Liver (tissue), 9 donors: Measurements from ENCODE around the gene RALGPS2. TPM values are rescaled to one million over a fixed set of nuclear protein-coding genes. Genes with fewer than 3 reads are reported as not detected.

Experiments used
- DNase-seq: peaks from one replicate; pipeline ENCODE4 v3.0.0-alpha.2; 2017; ENCODE audit warnings: low spot score
- H3K27ac ChIP-seq, 2 donors: one replicate each; pipeline ENCODE4 v1.7.0; 2013; ENCODE audit warnings: inconsistent platforms in 2 of 2, low read length in 2 of 2, control low read depth in 1 of 2, low read depth in 1 of 2, mild to moderate bottlenecking in 1 of 2
- H3K27me3 ChIP-seq, 4 donors: one replicate each; pipeline versions ENCODE4 v1.6.1 to v1.7.0; 2013; ENCODE audit warnings: low read length in 3 of 4, inconsistent platforms in 1 of 4, mild to moderate bottlenecking in 1 of 4, moderate library complexity in 1 of 4; ENCODE audit not compliant: control insufficient read depth in 4 of 4, insufficient read depth in 4 of 4
- H3K36me3 ChIP-seq, 4 donors: one replicate each; pipeline versions ENCODE4 v1.6.1 to v1.7.0; 2013; ENCODE audit warnings: low read length in 3 of 4, mild to moderate bottlenecking in 3 of 4, low read depth in 1 of 4, moderate library complexity in 1 of 4; ENCODE audit not compliant: control insufficient read depth in 4 of 4, insufficient read depth in 3 of 4
- H3K4me1 ChIP-seq, 4 donors: one replicate each; pipeline versions ENCODE4 v1.6.1 to v1.7.0; 2013; ENCODE audit warnings: low read length in 3 of 4, mild to moderate bottlenecking in 3 of 4, moderate library complexity in 1 of 4; ENCODE audit not compliant: control insufficient read depth in 4 of 4, insufficient read depth in 4 of 4
- H3K4me3 ChIP-seq, 3 donors: one replicate each; pipeline versions ENCODE4 v1.6.1 to v1.7.0; 2013; ENCODE audit warnings: low read length in 3 of 3, control low read depth in 1 of 3, low read depth in 1 of 3, mild to moderate bottlenecking in 1 of 3
- H3K9ac ChIP-seq, 2 donors: one replicate each; pipeline ENCODE4 v1.7.0; 2013; ENCODE audit warnings: low read length in 2 of 2, mild to moderate bottlenecking in 2 of 2, moderate library complexity in 2 of 2, control low read depth in 1 of 2, low read depth in 1 of 2
- H3K9me3 ChIP-seq, 4 donors: one replicate each; pipeline versions ENCODE4 v1.6.1 to v1.7.0; 2013; ENCODE audit warnings: low read length in 3 of 4; ENCODE audit not compliant: control insufficient read depth in 4 of 4
- EGR1 ChIP-seq, 2 donors: IDR thresholded peaks; 2 replicates each; pipeline ENCODE4 v1.6.1; 2016 to 2018; ENCODE audit warnings: antibody characterized with exemption in 2 of 2, low read depth in 2 of 2
- FOXA1 ChIP-seq: IDR thresholded peaks from 2 replicates; pipeline ENCODE4 v1.6.1; 2016; ENCODE audit warnings: antibody characterized with exemption
- FOXA2 ChIP-seq: IDR thresholded peaks from 2 replicates; pipeline ENCODE4 v1.6.1; 2016; ENCODE audit warnings: antibody characterized with exemption
- GABPA ChIP-seq, 2 donors: IDR thresholded peaks in 1 of 2; conservative IDR thresholded peaks in 1 of 2; 2 replicates each; pipeline ENCODE4 v1.6.1; 2016; ENCODE audit warnings: antibody characterized with exemption in 2 of 2, mild to moderate bottlenecking in 1 of 2, moderate library complexity in 1 of 2
- HNF4A ChIP-seq, 2 donors: conservative IDR thresholded peaks; 2 replicates each; pipeline ENCODE4 v1.6.1; 2016; ENCODE audit warnings: antibody characterized with exemption in 2 of 2, mild to moderate bottlenecking in 2 of 2
- HNF4G ChIP-seq: IDR thresholded peaks from 2 replicates; pipeline ENCODE4 v1.6.1; 2016; ENCODE audit warnings: antibody characterized with exemption
- JUND ChIP-seq, 2 donors: IDR thresholded peaks; 2 replicates each; pipeline ENCODE4 v1.6.1; 2016; ENCODE audit warnings: antibody characterized with exemption in 2 of 2
- NR2F2 ChIP-seq: IDR thresholded peaks from 2 replicates; pipeline ENCODE4 v1.6.1; 2016; ENCODE audit warnings: antibody characterized with exemption
- RAD21 ChIP-seq, 2 donors: IDR thresholded peaks; 2 replicates each; pipeline ENCODE4 v1.6.1; 2016; ENCODE audit warnings: antibody characterized with exemption in 2 of 2, mild to moderate bottlenecking in 2 of 2
- RXRA ChIP-seq, 2 donors: IDR thresholded peaks; 2 replicates each; pipeline ENCODE4 v1.6.1; 2017 to 2018; ENCODE audit warnings: antibody characterized with exemption in 2 of 2, mild to moderate bottlenecking in 1 of 2
- SP1 ChIP-seq: IDR thresholded peaks from 2 replicates; pipeline ENCODE4 v1.6.1; 2018; ENCODE audit warnings: antibody characterized with exemption, mild to moderate bottlenecking
- TAF1 ChIP-seq: conservative IDR thresholded peaks from 2 replicates; pipeline ENCODE4 v1.6.1; 2016; ENCODE audit warnings: antibody characterized with exemption, mild to moderate bottlenecking
- YY1 ChIP-seq: IDR thresholded peaks from 2 replicates; pipeline ENCODE4 v1.6.1; 2016; ENCODE audit warnings: antibody characterized with exemption, mild to moderate bottlenecking
- polyA plus RNA-seq, 2 donors: library from polyadenylated mRNA; stranded (reverse) in 1 of 2; unstranded in 1 of 2; fragments of 200-250 nt in 1 of 2; fragments of >200 nt in 1 of 2; fragmentation: Nextera tagmentation in 1 of 2; extraction: Ambion mirVana in 1 of 2; gene quantifications; one replicate each; pipeline versions ENCODE4 v1.2.1 to v1.2.3, GENCODE V29; 2013 to 2015
- total RNA-seq, 2 donors: library from RNA; depleted of rRNA; stranded (reverse); fragments of >200 nt; gene quantifications; one replicate each; pipeline ENCODE4 v1.2.3, GENCODE V29; 2014
- TF ChIP-seq, protein P1 (sequence below): IDR thresholded peaks from 2 replicates; pipeline ENCODE4 v1.6.1; 2016; ENCODE audit warnings: antibody characterized with exemption
- TF ChIP-seq, protein P2 (sequence below): IDR thresholded peaks from 2 replicates; pipeline ENCODE4 v1.6.1; 2016; ENCODE audit warnings: antibody characterized with exemption, mild to moderate bottlenecking
- TF ChIP-seq, protein P3 (sequence below): fragments of 150-350 bp; IDR thresholded peaks from 2 replicates; pipeline ENCODE4 v1.5.1; 2017; ENCODE audit warnings: improper control_type of control experiment, low read depth, low read length; ENCODE audit not compliant: missing input control
- TF ChIP-seq, protein P4 (sequence below): IDR thresholded peaks from 2 replicates; pipeline ENCODE4 v1.6.1; 2016; ENCODE audit warnings: antibody characterized with exemption
- TF ChIP-seq, protein P5 (sequence below): IDR thresholded peaks from 2 replicates; pipeline ENCODE4 v1.6.1; 2016; ENCODE audit warnings: antibody characterized with exemption
- donor health status: healthy.
- donor health status: healthy.
- donor health status: healthy.
- donor health status: healthy.
- donor health status: healthy.

The RALGPS2 gene
- total and polyA plus RNA-seq, 4 donors, result 8.1 to 39.2 (median 16.9) TPM

DNA sequence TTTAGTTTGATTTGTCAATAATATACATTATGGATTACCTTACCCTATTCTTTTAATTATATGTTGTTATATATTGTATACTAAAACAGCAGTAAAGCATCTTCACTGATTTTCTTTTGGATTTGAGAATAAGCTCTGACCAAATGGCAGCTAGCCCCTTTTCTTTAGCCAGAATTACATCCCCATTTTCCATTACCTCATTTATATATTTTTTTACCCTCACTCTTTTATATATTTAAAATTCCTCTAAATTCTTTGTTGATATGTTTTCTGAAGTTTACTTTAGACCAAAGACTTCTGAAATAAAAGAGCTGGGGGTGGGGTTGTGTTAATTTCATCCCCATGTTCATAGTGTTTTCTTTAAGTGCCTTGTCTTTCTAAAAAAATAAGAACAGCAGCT lies 121.3 kb downstream of the RALGPS2 start:
- Histone ChIP-seq H3K36me3 (peaks cover 0 to 2% (median 0%) of the 10 kb centered on the region in 4 donors), H3K27me3 (no peaks in the 10 kb centered on the region), H3K9ac (no peak overlapping the region), H3K4me1 (peaks cover 0 to 6% (median 0%) of the 10 kb centered on the region in 4 donors), H3K9me3 (no peaks in the 10 kb centered on the region), H3K4me3 (no peak overlapping the region), H3K27ac (no peak overlapping the region)
- TF ChIP-seq YY1 (no peak), FOXA2 (no peak), EGR1 (IDR thresholded peaks at IDR 0.05; ENCODE audit: low read depth in 2 of 2) (no peak), GABPA (IDR thresholded peaks at IDR 0.05 in 1 of 2, conservative IDR thresholded peaks at IDR 0.05 in 1 of 2) (no peak), HNF4G (no peak), FOXA1 (no peak), NR2F2 (no peak), HNF4A (conservative IDR thresholded peaks at IDR 0.05) (no peak), RXRA (IDR thresholded peaks at IDR 0.05) (no peak), RAD21 (IDR thresholded peaks at IDR 0.05) (no peak), JUND (IDR thresholded peaks at IDR 0.05) (no peak), TAF1 (no peak), SP1 (no peak)
- TF ChIP-seq, protein P1, sequence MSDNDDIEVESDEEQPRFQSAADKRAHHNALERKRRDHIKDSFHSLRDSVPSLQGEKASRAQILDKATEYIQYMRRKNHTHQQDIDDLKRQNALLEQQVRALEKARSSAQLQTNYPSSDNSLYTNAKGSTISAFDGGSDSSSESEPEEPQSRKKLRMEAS, result no peak
- TF ChIP-seq, protein P2, sequence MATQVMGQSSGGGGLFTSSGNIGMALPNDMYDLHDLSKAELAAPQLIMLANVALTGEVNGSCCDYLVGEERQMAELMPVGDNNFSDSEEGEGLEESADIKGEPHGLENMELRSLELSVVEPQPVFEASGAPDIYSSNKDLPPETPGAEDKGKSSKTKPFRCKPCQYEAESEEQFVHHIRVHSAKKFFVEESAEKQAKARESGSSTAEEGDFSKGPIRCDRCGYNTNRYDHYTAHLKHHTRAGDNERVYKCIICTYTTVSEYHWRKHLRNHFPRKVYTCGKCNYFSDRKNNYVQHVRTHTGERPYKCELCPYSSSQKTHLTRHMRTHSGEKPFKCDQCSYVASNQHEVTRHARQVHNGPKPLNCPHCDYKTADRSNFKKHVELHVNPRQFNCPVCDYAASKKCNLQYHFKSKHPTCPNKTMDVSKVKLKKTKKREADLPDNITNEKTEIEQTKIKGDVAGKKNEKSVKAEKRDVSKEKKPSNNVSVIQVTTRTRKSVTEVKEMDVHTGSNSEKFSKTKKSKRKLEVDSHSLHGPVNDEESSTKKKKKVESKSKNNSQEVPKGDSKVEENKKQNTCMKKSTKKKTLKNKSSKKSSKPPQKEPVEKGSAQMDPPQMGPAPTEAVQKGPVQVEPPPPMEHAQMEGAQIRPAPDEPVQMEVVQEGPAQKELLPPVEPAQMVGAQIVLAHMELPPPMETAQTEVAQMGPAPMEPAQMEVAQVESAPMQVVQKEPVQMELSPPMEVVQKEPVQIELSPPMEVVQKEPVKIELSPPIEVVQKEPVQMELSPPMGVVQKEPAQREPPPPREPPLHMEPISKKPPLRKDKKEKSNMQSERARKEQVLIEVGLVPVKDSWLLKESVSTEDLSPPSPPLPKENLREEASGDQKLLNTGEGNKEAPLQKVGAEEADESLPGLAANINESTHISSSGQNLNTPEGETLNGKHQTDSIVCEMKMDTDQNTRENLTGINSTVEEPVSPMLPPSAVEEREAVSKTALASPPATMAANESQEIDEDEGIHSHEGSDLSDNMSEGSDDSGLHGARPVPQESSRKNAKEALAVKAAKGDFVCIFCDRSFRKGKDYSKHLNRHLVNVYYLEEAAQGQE, result no peak
- TF ChIP-seq, protein P3, sequence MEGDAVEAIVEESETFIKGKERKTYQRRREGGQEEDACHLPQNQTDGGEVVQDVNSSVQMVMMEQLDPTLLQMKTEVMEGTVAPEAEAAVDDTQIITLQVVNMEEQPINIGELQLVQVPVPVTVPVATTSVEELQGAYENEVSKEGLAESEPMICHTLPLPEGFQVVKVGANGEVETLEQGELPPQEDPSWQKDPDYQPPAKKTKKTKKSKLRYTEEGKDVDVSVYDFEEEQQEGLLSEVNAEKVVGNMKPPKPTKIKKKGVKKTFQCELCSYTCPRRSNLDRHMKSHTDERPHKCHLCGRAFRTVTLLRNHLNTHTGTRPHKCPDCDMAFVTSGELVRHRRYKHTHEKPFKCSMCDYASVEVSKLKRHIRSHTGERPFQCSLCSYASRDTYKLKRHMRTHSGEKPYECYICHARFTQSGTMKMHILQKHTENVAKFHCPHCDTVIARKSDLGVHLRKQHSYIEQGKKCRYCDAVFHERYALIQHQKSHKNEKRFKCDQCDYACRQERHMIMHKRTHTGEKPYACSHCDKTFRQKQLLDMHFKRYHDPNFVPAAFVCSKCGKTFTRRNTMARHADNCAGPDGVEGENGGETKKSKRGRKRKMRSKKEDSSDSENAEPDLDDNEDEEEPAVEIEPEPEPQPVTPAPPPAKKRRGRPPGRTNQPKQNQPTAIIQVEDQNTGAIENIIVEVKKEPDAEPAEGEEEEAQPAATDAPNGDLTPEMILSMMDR, result no peak
- TF ChIP-seq, protein P4, sequence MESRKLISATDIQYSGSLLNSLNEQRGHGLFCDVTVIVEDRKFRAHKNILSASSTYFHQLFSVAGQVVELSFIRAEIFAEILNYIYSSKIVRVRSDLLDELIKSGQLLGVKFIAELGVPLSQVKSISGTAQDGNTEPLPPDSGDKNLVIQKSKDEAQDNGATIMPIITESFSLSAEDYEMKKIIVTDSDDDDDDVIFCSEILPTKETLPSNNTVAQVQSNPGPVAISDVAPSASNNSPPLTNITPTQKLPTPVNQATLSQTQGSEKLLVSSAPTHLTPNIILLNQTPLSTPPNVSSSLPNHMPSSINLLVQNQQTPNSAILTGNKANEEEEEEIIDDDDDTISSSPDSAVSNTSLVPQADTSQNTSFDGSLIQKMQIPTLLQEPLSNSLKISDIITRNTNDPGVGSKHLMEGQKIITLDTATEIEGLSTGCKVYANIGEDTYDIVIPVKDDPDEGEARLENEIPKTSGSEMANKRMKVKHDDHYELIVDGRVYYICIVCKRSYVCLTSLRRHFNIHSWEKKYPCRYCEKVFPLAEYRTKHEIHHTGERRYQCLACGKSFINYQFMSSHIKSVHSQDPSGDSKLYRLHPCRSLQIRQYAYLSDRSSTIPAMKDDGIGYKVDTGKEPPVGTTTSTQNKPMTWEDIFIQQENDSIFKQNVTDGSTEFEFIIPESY, result no peak
- TF ChIP-seq, protein P5, sequence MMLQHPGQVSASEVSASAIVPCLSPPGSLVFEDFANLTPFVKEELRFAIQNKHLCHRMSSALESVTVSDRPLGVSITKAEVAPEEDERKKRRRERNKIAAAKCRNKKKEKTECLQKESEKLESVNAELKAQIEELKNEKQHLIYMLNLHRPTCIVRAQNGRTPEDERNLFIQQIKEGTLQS, result no peak
- no peak for DNase-seq
